ENCODE measurements around the gene NLGN3.

Gene NLGN3

DNA sequence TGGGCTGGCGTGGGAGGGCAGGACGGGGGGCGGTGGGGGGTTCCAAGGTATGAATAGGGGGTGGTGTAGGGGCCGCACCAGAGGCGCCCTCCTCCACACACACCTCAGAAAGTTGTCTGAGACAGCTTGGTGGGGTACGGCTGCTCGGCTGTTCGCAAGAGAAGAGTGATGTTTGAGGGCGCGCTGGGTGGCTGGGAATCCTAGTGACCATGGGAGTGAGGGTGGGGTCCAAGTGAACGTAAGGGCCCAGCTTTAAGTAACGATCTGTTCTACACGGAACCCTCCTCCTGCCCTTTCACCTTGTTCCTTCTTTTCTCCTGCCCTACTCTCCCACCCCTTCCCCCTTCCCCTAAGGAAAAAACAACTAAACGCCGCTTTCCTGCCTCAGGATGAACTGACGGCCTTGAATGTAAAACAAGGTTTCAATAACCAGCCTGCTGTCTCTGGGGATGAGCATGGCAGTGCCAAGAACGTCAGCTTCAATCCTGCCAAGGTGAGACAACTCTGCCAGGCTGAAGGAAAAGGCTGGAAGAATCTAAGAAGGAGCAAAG lies 25.6 kb upstream of the NLGN3 start:
- no peak for DNase-seq

DNA sequence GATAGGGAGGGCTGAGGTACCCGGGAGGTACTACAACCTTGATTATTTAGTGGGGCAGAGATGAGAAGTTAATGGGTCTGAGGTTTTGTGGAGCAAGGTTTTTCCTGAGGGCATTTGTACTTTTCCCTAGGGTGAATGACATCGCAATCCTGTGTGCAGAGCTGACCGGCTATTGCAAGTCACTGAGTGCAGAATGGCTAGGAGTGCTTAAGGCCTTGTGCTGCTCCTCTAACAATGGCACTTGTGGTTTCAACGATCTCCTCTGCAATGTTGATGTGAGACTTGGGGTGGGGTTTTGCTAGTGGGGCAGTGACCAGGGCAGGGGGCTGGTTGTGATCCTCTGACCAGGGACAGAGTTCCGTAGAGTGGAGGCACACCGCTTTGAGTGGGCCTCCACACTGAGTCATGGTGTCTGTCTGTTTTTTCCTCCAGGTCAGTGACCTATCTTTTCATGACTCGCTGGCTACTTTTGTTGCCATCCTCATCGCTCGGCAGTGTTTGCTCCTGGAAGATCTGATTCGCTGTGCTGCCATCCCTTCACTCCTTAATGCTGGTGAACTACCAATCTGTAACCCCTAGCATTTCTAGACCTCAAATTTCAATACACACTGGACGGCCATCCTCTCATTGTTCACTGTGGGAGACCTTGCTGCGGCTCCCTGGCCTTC lies 16.3 kb upstream of the NLGN3 start:
- no peak for DNase-seq

DNA sequence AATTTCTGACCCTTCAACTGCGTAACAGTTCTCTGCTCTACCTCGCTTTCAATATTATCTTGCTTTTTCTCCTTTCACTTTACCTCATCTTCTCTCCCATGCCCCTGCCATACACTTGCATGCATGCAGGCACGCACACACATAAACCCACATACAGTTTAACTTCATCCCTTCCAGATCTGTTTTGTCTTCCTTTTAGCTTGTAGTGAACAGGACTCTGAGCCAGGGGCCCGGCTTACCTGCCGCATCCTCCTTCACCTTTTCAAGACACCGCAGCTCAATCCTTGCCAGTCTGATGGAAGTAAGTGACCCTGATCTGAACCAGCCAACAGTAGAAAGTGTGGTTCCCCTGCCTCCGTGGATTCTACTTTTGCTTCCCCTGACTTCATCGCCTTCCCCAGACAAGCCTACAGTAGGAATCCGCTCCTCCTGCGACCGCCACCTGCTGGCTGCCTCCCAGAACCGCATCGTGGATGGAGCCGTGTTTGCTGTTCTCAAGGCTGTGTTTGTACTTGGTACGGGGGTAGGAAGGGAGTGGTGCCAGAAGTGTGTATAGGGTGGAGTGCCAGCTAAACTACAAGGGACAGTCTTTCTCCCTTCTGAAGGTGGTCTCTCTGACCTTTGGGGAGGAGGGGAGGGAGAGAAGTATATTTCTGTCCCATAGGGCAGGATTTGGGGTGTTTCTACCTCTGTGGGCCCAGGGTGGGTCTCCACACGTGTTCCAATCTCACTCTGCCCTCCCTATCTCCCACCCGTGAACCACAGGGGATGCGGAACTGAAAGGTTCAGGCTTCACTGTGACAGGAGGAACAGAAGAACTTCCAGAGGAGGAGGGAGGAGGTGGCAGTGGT lies 15.5 kb upstream of the NLGN3 start:
- DNase-seq = peak; percentile 79 to 82

DNA sequence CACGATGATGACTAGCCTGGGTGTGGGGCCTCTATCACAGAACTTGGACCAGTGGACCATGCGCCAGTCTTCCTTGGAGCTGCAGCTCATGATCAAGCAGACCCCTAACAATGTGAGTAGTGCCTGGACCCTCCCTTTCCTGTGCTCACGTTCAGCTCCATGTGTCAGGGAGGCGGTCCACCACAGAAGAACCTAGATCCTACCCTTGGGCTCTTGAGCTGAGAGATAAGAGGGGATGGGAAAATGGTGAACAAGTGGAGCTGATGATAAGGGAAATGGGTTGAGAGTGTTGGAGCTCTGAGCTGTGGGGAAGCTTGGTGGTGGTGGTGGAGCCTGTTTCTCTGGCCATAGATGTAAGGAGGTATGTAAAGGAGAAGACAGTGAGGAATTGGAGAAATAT lies 13.1 kb upstream of the NLGN3 start:
- DNase-seq = no peak

DNA sequence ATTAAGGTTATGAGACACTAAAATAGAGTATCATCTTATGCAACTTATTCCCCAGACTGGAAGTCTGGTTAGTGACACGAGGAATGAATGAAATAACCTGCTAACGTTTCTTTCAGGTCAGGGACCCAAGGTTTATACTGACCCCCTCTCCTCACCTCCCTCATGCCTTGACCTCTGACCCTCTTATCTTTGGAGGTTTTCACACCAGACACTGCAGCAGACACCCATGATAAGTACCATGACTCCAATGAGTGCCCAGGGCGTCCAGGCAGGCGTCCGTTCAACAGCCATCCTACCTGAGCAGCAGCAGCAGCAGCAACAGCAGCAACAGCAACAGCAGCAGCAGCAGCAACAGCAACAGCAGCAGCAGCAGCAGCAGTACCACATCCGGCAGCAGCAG lies 4.2 kb upstream of the NLGN3 start:
- DNase-seq = no peak

DNA sequence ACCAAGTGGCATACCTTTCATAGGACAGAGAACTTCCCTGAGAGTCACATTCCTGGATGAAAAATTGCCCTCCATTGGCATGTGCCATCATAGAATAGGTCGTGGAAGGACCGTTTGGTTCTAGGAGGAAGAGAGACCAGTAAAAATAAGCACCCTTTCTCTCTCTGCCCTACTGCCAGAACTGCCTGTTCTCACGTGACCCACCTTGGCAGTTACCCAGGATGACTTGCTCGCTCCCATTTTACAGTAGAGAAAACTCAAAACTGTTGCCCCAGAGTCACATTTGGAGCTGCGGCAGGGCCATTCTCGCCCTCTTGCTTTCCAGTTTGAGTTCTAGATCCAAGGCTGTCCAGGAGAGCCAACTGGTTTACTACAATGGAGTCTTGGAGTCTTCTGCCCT lies 1.1 kb upstream of the NLGN3 start:
- no peak for DNase-seq

DNA sequence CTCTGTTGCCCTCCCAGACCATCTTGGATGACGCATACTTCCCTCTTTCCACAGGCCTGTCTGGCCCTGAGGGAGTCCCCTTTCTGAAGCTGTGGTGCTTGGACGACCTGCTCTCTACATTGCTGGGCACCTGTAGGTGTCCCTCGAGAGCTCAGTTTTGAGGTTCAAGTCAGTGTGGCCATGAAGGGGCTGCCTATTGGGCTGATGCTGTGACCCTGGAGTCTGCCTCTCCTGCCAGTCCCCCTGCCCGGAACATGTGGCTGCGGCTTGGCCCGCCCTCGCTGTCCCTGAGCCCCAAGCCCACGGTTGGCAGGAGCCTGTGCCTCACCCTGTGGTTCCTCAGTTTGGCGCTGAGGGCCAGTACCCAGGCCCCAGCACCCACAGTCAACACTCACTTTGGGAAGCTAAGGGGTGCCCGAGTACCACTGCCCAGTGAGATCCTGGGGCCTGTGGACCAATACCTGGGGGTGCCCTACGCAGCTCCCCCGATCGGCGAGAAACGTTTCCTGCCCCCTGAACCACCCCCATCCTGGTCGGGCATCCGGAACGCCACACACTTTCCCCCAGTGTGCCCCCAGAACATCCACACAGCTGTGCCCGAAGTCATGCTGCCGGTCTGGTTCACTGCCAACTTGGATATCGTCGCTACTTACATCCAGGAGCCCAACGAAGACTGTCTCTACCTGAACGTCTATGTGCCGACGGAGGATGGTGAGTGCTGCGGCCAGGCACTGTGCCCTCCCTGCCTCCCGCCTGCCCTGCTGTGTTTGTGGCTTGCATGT lies 3.0 kb downstream of the NLGN3 start:
- no peak for DNase-seq

DNA sequence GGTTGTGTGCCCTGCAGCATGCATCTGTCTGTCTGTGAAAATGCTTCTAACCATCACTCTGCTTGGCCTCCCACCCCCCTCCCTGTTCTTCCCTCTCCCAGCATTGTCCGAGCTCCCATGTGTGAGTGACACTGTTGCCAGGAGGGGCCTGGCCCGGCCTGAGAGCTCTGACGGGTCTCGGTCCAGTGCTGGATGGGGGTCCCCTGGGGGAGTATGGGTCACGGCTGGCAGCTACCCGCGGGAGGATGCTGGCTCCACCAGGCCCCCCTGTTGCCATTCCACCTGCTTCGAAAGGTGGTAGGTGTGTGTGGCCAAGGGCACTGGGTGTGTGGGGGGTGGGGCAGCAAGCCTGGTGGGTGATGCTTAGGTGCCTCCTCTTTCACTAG lies 3.6 kb downstream of the NLGN3 start:
- no peak for DNase-seq

DNA sequence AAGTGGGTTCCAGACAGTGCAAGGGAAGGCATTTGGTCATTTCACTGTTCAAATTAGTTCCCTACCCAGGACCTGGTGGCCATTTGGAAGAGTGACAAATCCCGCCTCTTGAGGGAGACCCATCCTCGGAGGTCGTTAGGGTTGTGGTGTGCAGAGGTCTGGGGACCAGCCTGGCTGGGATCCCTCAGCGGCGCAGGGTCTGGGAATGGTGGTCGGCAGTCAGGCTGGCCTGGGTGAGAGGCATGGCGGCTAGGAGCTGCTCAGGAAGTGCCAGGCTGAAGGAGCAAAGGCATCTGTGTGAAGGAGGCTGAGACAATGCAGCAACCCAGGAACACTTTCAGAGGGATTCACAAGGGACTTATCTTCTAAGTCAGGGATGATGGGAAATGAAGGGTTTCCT lies 6.7 kb downstream of the NLGN3 start:
- DNase-seq = no peak

DNA sequence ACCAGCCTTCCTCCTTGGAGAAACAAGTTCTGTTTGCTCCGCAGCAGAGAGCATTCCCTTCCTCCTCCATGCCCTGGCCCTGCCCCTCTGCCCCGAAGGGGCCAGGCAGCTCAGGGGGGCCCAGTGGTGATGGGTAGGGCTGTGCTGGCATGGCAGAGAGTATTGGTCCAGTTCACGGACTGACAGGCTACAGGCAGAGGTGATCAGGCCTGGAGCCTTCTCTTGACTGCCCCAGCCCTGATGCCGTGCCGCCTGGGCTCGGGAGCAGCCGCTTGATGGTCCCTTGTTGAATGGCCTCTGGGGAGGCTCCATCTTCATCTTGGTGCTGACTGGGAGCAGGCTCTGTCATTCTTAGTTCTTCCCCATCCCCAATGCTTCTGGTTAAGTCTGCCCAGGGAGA lies 9.6 kb downstream of the NLGN3 start:
- no peak for DNase-seq

DNA sequence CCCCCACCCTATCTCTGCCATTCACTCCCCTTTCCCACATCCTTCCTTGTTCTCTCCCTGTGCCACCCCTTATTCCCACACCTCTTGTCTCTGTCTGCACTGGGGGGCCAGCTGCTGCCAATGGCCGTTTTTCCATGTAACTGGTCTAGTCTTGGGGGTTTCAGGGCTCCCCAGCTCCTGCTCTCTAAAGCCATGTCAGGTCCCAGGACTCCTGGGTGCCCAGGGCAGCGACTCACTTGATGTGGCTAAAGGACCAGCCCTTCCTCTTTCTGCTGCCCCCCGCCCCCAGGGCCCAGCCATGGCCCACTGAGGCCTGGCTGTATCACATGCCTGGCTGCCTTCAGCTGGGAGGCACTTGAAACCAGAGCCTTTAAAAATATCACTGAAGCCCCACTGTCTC lies 10.0 kb downstream of the NLGN3 start:
- DNase-seq = no peak

DNA sequence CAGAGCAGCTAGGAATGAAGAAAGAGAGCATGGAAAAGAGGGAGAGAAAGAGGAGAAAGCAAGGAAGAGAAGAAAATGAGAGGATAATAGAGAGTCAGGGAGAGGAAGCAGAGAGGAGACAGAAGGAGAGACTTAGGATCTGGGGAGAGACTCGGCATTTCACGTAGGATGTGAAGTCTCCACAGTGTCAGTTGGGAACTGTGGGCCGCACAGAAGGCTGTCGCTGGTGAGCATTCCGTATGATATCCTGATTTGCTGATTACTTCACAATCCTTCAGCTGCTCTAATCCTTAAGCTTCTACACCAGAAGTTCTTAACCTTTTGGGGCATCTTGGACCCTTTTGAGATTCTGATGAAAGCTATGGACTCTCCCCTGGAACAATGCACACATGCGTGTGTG lies 14.0 kb downstream of the NLGN3 start:
- DNase-seq = no peak

DNA sequence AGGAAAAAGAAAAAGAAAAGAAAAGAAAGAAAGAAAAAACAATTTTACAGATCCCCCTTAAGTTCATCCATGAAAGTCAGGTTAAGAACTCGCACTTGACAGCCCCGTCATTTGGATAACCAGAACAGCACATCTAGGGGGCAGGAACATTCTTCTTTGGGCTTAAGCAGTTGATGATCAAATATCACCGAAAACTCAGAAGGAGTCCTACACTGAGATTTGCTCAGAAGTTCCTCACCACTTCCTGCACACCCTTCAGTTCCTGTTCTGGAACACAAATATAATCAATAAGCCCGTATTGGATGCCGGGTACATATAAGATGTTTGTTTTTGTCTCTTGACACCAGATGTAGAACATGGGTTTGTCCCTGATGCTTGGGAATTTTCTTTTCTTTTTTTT lies 14.7 kb downstream of the NLGN3 start:
- no peak for DNase-seq

DNA sequence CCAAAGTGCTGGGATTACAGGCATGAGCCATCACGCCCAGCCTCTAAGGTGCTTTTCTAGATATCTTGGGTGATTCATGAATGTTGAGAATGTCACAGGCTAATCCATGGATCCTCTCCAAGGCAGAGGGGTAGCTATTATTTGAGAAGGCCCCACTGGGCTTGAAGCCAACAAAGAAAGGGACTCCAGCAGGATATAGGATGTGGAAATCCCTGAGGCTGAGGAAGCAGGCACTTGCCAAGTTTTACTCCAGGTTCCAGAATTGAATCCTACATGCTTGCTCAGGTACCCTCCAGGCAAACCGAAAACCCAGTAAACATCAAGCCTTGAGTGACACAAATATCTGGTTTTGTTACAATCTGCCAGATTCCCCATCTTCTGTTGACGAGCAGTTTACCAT lies 15.8 kb downstream of the NLGN3 start:
- DNase-seq = no peak

DNA sequence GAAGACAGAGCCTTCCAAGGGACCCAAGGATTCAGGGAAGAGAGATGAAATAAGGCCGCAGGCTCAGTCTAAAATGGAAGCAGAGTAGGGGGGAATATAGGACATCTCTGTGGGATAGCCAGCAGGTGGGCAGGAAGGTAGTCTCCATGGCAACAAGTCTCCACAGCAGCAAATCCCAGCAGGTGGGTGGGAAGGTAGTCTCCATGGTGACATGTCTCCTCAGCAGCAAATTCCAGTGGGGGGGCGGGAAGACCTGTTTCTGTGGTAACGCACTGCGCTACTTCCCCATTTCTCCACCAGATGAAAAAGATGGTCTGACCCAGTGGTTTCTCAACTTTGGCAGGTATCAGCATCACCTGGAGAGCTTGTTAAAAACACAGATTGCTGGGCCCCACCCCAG lies 18.3 kb downstream of the NLGN3 start:
- no peak for DNase-seq

DNA sequence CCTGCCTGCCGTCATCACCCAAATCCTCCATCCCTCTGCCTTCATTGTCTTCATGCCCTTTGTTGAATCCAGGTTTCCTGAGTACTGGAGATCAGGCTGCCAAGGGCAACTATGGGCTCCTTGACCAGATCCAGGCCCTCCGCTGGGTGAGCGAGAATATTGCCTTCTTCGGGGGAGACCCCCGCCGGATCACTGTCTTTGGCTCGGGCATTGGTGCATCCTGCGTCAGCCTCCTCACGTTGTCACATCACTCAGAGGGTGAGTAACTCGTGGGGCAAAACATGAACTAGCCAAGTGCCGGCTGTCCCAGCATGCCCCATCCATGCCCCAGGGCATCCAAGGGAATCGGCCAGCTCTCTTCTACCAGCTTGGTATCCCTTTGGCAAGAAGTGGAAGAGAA lies 19.4 kb downstream of the NLGN3 start:
- DNase-seq = no peak

DNA sequence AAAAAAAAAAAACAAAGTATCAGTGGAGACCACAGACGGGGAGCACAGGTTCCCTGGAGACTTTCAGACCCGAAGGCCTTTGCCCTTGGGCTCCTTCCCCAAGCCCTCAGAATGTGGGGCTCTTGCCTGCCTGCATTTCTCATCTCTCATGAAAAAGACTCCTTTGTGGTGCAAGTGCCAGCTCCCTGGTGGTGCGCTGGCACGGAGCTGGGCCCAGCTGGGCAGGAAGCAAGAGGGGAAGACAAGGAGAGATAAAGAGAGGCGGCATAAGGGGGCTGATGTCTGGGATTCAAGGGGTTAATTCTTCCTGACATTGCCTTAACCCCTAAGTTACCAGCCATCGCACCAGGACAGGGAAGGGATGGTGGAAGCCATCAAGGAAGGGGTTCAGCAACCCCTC lies 21.8 kb downstream of the NLGN3 start:
- no peak for DNase-seq

DNA sequence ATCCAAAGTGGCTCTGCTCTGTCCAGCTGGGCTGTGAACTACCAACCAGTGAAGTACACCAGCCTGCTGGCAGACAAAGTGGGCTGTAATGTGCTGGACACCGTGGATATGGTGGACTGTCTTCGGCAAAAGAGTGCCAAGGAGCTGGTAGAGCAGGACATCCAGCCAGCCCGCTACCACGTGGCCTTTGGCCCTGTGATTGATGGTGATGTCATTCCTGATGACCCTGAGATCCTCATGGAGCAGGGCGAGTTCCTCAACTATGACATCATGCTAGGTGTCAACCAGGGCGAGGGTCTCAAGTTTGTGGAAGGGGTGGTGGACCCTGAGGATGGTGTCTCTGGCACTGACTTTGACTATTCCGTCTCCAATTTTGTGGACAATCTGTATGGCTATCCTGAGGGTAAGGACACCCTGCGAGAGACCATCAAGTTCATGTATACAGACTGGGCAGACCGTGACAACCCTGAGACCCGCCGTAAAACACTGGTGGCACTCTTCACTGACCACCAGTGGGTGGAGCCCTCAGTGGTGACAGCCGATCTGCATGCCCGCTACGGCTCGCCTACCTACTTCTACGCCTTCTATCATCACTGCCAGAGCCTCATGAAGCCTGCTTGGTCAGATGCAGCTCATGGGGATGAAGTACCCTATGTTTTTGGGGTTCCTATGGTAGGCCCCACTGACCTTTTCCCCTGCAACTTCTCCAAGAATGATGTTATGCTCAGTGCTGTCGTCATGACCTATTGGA lies 22.6 kb downstream of the NLGN3 start:
- no peak for DNase-seq

DNA sequence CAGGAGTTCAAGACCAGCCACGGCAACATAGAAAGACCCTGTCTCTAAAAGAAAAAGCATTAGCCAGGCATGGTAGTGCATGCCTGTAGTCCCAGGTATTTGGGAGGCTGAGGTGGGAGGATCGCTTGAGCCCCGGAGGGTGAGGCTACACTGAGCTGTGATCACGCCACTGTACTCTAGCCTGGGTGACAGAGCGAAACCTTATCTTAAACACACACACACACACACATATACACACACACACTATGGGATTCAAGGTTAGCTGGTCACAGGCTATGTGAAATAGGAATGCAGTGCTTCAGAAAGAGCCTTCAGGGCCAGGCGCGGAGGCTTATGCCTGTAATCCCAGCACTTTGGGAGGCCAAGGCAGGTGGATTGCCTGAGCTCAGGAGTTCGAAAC lies 23.5 kb downstream of the NLGN3 start:
- DNase-seq = no peak

DNA sequence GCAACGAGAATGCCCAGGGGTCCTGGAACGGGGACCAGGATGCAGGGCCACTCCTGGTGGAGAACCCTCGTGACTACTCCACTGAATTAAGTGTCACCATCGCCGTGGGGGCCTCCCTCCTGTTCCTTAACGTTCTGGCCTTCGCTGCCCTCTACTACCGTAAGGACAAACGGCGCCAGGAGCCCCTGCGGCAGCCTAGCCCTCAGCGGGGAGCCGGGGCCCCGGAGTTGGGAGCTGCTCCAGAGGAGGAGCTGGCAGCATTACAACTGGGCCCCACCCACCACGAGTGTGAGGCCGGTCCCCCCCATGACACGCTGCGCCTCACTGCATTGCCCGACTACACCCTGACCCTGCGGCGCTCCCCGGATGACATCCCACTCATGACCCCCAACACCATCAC lies 24.9 kb downstream of the NLGN3 start:
- no peak for DNase-seq

DNA sequence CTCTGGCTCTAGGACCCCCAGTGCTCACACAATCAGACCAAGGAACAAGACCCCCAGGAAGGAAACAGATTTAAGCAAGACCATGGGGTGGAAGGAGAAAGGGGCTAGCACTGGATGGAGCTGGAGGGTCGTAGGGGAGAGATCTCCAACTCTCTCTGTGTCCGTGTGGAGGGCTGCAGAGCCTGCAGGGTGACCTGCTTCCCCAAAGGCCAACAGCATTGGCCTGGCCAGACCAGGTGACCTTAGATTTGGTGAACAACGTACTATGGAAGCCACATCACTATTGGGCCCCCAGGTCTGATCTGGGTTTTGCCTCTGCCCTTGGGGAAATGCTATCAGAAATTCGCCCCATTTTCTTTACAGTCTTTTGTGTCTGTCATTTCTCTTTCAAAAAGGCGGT lies 26.0 kb downstream of the NLGN3 start:
- DNase-seq = no peak

DNA sequence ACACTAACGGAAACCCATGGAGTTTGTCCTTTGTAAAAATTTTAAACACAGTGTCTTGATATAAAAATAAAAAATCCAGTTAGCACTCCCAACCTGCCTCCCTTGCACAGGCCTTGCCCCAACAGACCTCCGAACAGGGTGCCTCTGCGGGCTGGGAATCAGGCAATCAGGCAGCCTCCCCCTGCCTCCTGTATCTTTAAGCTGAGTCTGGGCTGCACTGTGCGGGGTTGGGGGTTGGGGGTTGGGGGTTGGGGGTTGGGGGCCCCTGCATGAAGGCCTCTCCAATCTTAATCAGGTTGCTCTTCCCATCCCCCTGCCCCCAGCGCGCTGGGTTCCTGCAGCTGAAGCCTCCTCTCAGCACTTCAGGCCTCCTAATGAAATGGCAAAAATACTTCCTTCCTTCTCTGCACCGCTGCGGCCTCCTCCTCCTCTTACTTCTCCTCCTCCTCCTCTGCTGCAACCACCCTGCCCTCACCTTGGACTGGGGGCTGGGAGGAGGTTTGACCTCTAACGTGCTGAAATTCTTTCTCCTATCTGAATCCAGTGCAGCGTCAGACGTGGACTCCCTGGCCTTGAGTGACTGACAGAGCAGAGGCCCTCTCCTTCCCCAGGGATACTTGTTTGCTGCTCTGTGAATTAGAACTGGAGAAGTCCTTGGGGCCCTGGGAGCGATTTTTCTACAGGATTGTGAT lies 26.6 kb downstream of the NLGN3 start:
- DNase-seq = no peak

Data from CD4-positive, alpha-beta T cell treated with Interleukin-1 beta for 1 hour (primary cell).